ENCODE results near the gene VCPKMT.

The VCPKMT gene

DNA sequence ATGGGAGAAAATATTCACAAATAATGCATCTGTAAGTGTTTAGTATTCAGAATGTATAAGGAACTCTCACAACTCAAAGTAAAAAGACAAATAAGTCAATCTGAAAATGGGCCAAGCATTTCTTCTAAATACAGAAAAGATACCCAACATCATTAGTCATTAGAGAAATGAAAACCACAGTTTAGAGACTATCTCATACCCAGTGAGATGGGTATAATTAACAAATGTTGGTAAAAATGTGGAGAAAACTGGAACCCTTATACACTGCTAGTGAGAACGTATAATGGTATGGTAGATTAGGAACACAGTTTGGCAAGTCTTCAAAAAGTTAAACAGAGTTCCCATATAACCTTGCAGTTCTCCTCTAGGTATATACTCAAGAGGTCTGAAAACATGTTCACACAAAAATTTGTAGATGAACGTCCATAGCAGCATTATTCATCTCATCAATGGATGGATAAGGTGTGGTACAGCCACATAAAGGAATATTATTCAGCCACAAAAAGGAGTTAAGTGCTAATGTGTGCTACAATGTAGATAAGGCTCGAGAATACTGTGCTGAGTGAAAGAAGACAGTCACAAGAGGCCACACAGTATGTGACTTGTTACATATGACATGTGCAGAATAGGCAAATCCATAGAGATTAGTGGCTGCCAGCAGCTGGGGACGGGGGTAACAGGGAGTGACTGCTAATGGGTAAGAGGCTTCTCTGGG lies 5.9 kb downstream of the VCPKMT start:
- no peak overlapping the region for H3K9ac ChIP-seq (ENCODE audit: low read length)
- peaks cover 5% of the 10 kb centered on the region for H3K4me1 ChIP-seq (ENCODE audit: insufficient read depth, low read length)
- peaks cover 24% of the 10 kb centered on the region for H3K36me3 ChIP-seq (ENCODE audit: insufficient read depth, low read length)
- no peaks in the 10 kb centered on the region for H3K27me3 ChIP-seq (ENCODE audit: control insufficient read depth in 1 of 2, insufficient read depth in 2 of 2, low read length in 2 of 2)
- no peak overlapping the region for H3K27ac ChIP-seq (ENCODE audit: low read depth, low read length)
- no peak overlapping the region for H3K4me3 ChIP-seq (ENCODE audit: low read depth in 1 of 2, low read length in 2 of 2)
- H3K9me3 ChIP-seq (ENCODE audit: low read length): no peaks in the 10 kb centered on the region

DNA sequence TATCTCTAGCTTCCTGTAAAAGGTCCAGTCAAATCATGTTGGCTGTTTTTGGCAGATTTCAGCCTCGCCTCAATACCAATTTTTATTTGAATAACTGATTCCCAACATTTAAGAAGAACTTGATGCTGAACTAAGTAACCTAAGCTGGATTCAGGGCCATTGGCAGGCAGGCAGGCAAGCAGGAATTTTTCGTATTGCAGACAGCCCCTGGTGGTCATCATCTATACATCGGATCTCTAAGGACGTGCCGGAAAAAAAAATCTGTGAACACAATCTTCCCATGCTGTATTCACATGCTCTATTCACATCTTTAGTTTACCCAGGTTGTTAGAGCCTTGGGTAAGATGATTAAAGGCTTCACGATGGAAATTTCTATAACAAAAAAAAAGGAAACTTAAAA lies 7.0 kb downstream of the VCPKMT start:
- H3K36me3 ChIP-seq (ENCODE audit: insufficient read depth, low read length): peaks cover 18% of the 10 kb centered on the region
- no peaks in the 10 kb centered on the region for H3K4me1 ChIP-seq (ENCODE audit: insufficient read depth, low read length)
- no peaks in the 10 kb centered on the region for H3K27me3 ChIP-seq (ENCODE audit: control insufficient read depth in 1 of 2, insufficient read depth in 2 of 2, low read length in 2 of 2)
- H3K27ac ChIP-seq (ENCODE audit: low read depth, low read length): no peak overlapping the region
- H3K4me3 ChIP-seq (ENCODE audit: low read depth in 1 of 2, low read length in 2 of 2): no peak overlapping the region
- H3K9me3 ChIP-seq (ENCODE audit: low read length): no peaks in the 10 kb centered on the region
- H3K9ac ChIP-seq (ENCODE audit: low read length): no peak overlapping the region

DNA sequence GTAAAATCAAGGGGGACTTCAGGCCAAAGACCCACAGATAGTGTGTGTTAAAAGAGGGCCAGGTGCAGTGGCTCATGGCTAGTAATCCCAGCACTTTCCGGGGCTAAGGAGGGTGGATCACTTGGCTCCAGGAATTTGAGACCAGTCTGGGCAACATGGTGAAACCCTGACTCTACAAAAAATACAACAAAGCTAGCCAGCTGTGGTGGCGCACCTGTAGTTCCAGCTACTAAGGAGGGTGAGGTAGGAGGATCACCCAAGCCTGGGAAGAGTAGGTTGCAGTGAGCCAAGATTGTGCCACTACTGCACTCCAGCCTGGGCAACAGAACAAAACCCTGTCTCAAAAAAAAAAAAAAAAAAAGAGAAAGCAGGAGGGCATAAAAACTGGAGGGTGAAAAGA lies 8.5 kb downstream of the VCPKMT start:
- Histone ChIP-seq H3K36me3 (ENCODE audit: insufficient read depth, low read length) (peaks cover 17% of the 10 kb centered on the region), H3K9me3 (ENCODE audit: low read length) (no peaks in the 10 kb centered on the region), H3K27ac (ENCODE audit: low read depth, low read length) (no peak overlapping the region), H3K4me3 (ENCODE audit: low read depth in 1 of 2, low read length in 2 of 2) (no peak overlapping the region), H3K9ac (ENCODE audit: low read length) (no peak overlapping the region), H3K27me3 (ENCODE audit: control insufficient read depth in 1 of 2, insufficient read depth in 2 of 2, low read length in 2 of 2) (no peaks in the 10 kb centered on the region), H3K4me1 (ENCODE audit: insufficient read depth, low read length) (no peaks in the 10 kb centered on the region)

DNA sequence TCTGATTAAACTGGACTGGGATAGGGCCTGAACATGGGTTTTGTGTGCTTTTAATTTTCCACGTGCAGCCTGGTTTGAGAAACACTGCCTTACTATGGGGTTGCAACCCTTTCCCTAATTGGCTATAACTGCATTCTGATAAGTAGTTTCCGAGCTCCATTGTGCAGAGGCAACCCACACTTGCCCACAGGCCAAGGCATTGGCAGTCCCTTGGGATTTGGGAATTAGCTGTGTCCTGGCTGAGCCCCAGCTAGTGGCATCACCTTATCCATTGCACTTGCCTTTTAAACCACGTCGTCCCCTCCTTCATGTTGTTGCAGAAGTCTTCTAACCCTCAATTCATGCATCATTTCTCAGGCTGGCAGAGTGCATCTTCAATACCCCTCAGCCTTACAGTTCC lies 10.2 kb downstream of the VCPKMT start:
- Histone ChIP-seq H3K36me3 (ENCODE audit: insufficient read depth, low read length) (peaks cover 17% of the 10 kb centered on the region), H3K27ac (ENCODE audit: low read depth, low read length) (no peak overlapping the region), H3K4me1 (ENCODE audit: insufficient read depth, low read length) (no peaks in the 10 kb centered on the region), H3K9me3 (ENCODE audit: low read length) (no peaks in the 10 kb centered on the region), H3K27me3 (ENCODE audit: control insufficient read depth in 1 of 2, insufficient read depth in 2 of 2, low read length in 2 of 2) (no peaks in the 10 kb centered on the region), H3K4me3 (ENCODE audit: low read depth in 1 of 2, low read length in 2 of 2) (no peak overlapping the region), H3K9ac (ENCODE audit: low read length) (no peak overlapping the region)

DNA sequence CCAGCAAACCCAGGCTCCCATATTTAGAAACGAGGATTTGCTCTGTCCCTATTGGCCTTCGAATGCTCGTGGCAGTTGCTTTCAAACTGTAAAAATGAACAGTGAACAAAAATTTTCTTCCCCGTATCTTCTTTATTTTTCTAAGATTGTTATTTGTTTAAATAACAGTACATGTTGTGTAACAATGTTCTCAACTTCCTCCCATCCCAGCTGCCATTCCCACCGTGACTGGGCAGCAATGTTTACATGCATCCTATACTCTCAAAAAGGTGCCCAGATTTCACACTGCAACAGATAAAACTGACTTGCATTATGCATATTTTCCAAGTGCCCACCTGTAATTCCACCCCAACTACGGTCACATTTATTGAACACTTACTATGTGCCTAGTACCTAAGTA lies 12.8 kb downstream of the VCPKMT start:
- no peak overlapping the region for H3K27ac ChIP-seq (ENCODE audit: low read depth, low read length)
- no peaks in the 10 kb centered on the region for H3K9me3 ChIP-seq (ENCODE audit: low read length)
- peaks cover 4% of the 10 kb centered on the region for H3K36me3 ChIP-seq (ENCODE audit: insufficient read depth, low read length)
- H3K9ac ChIP-seq (ENCODE audit: low read length): no peak overlapping the region
- no peak overlapping the region for H3K4me3 ChIP-seq (ENCODE audit: low read depth in 1 of 2, low read length in 2 of 2)
- no peaks in the 10 kb centered on the region for H3K27me3 ChIP-seq (ENCODE audit: control insufficient read depth in 1 of 2, insufficient read depth in 2 of 2, low read length in 2 of 2)
- H3K4me1 ChIP-seq (ENCODE audit: insufficient read depth, low read length): no peaks in the 10 kb centered on the region

DNA sequence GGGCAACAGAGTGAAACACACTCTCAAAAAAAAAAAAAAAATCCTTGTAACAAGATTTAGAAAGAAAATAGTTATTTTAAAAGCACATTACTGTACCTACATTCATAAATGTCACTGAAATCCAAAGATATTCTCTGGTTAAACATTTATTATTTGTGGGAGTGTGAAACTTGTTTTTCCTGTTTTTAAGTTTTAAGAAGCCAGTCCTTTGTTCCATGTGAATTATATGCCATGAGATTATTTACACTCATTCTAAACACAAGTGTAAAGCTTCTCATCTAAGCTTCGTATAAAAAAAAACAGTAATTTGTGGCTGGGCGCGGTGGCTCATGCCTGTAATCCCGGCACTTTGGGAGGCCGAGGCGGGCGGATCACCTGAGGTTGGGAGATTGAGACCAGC lies 15.0 kb downstream of the VCPKMT start:
- H3K4me3 ChIP-seq (ENCODE audit: low read depth in 1 of 2, low read length in 2 of 2): no peak overlapping the region
- H3K27ac ChIP-seq (ENCODE audit: low read depth, low read length): no peak overlapping the region
- H3K9ac ChIP-seq (ENCODE audit: low read length): no peak overlapping the region
- no peaks in the 10 kb centered on the region for H3K9me3 ChIP-seq (ENCODE audit: low read length)
- no peaks in the 10 kb centered on the region for H3K27me3 ChIP-seq (ENCODE audit: control insufficient read depth in 1 of 2, insufficient read depth in 2 of 2, low read length in 2 of 2)
- peaks cover 4% of the 10 kb centered on the region for H3K36me3 ChIP-seq (ENCODE audit: insufficient read depth, low read length)
- H3K4me1 ChIP-seq (ENCODE audit: insufficient read depth, low read length): no peaks in the 10 kb centered on the region

DNA sequence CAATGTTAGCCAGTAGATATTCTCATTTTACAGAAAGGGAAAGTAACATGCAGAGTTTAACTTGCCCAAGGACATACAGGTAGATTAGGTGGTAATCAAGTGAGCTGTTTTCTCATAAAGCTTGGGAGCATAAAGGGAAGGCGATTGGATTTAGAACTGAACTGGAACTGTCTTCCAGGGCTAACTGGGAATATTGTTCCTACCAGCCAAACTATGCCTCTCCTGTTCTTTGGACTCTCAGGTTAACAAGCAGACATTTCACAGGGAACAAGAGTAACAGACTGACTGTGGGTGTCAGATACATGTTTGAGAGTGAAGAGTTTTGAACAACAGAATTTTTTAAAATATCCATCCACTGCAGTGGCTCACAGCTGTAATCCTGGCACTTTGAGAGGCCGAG lies 15.6 kb downstream of the VCPKMT start:
- no peak overlapping the region for H3K27ac ChIP-seq (ENCODE audit: low read depth, low read length)
- no peaks in the 10 kb centered on the region for H3K4me1 ChIP-seq (ENCODE audit: insufficient read depth, low read length)
- no peaks in the 10 kb centered on the region for H3K9me3 ChIP-seq (ENCODE audit: low read length)
- H3K4me3 ChIP-seq (ENCODE audit: low read depth in 1 of 2, low read length in 2 of 2): no peak overlapping the region
- H3K27me3 ChIP-seq (ENCODE audit: control insufficient read depth in 1 of 2, insufficient read depth in 2 of 2, low read length in 2 of 2): no peaks in the 10 kb centered on the region
- no peak overlapping the region for H3K9ac ChIP-seq (ENCODE audit: low read length)
- no peaks in the 10 kb centered on the region for H3K36me3 ChIP-seq (ENCODE audit: insufficient read depth, low read length)

DNA sequence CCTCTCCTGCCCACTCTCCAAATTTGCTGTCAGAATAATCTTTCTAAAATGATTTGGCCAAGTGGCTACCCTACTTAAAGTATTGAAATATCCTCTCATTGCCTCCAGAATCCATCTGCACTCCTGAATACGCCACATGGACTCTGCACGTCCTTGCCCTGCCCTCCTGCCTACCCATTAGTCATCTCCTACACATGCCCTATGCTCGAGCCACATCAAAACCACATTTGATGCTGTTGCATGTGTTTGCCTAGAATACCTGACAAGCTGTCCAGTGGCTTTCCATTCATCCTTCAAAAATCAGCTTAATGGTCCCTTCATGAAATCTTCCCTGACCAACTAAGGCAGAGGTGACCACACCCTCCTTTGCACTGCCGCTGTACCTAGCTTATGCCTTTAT lies 17.0 kb downstream of the VCPKMT start:
- no peaks in the 10 kb centered on the region for H3K27me3 ChIP-seq (ENCODE audit: control insufficient read depth in 1 of 2, insufficient read depth in 2 of 2, low read length in 2 of 2)
- H3K4me1 ChIP-seq (ENCODE audit: insufficient read depth, low read length): no peaks in the 10 kb centered on the region
- no peaks in the 10 kb centered on the region for H3K9me3 ChIP-seq (ENCODE audit: low read length)
- H3K36me3 ChIP-seq (ENCODE audit: insufficient read depth, low read length): no peaks in the 10 kb centered on the region
- no peak overlapping the region for H3K9ac ChIP-seq (ENCODE audit: low read length)
- H3K4me3 ChIP-seq (ENCODE audit: low read depth in 1 of 2, low read length in 2 of 2): no peak overlapping the region
- no peak overlapping the region for H3K27ac ChIP-seq (ENCODE audit: low read depth, low read length)

DNA sequence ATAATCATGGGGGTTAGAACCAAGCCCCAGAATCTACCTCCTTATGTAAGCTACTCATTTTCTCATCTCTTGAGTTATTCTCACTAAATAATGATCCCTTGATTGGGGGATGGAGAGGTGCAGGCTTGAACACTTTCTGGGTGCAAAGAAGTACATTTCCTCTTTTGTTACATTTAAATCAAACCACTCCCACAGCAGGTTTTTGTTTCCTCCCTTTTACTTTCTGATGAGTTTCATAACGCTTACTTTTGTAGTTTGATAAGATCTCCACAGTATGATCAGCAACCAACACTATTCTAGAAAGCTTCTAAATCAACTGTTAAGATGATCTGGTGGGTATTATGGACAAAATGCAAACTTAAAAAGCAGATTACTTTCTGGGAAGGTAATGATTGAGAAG lies 20.5 kb downstream of the VCPKMT start:
- Histone ChIP-seq H3K36me3 (ENCODE audit: insufficient read depth, low read length) (no peaks in the 10 kb centered on the region), H3K27ac (ENCODE audit: low read depth, low read length) (no peak overlapping the region), H3K27me3 (ENCODE audit: control insufficient read depth in 1 of 2, insufficient read depth in 2 of 2, low read length in 2 of 2) (no peaks in the 10 kb centered on the region), H3K9ac (ENCODE audit: low read length) (no peak overlapping the region), H3K9me3 (ENCODE audit: low read length) (no peaks in the 10 kb centered on the region), H3K4me1 (ENCODE audit: insufficient read depth, low read length) (no peaks in the 10 kb centered on the region), H3K4me3 (ENCODE audit: low read depth in 1 of 2, low read length in 2 of 2) (no peak overlapping the region)

DNA sequence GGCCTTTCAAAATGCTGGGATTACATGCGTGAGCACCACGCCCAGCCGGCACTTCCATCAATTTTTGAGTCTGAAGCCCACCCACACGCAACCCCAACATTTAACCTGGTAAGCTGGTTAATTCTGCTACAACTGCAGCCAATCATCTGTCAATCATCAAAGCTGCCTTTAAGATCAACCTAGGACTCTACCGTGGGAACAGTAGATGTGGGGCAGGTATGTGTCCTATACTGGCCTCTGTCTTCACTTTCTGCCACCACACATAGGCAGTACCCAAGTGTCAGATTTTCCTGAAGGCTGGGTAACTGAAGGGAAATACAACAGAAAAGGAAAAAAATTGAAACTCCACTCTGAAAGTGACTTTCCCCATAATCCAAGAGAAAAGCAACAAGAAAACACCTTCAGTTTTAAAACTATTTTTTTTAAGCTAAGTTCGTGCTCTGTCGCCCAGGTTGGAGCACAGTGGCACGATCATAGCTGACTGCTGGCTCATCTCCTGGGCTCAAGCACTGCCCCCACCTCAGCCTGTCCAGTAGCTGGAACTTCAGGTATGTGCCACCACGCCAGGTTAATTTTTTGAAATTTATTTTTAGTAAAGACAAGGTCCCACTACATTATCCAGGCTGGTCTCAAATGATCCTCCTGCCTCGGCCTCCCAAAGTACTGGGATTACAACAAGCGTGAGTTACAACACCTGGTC lies 22.2 kb downstream of the VCPKMT start:
- Histone ChIP-seq H3K36me3 (ENCODE audit: insufficient read depth, low read length) (no peaks in the 10 kb centered on the region), H3K9ac (ENCODE audit: low read length) (no peak overlapping the region), H3K9me3 (ENCODE audit: low read length) (no peaks in the 10 kb centered on the region), H3K27ac (ENCODE audit: low read depth, low read length) (no peak overlapping the region), H3K4me1 (ENCODE audit: insufficient read depth, low read length) (no peaks in the 10 kb centered on the region), H3K4me3 (ENCODE audit: low read depth in 1 of 2, low read length in 2 of 2) (no peak overlapping the region), H3K27me3 (ENCODE audit: control insufficient read depth in 1 of 2, insufficient read depth in 2 of 2, low read length in 2 of 2) (no peaks in the 10 kb centered on the region)

DNA sequence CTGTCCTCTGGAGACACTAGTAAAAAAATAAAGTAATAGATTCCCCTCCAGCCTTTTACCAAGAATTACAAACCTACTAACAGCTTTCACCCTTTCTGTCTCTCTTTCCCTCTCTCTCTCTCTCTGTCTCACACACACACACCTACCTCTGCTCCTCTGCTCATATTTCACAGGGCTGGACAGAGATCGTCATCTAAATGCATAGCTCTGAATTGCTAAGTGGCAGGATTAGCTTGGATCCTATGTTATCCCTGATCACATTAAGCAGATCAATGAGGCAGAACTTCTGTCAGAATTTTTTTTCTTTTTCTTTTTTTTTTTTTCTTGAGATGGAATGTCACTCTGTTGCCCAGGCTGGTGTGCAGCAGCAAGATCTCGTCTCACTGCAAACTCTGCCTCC lies 22.9 kb downstream of the VCPKMT start:
- no peak overlapping the region for H3K4me3 ChIP-seq (ENCODE audit: low read depth in 1 of 2, low read length in 2 of 2)
- H3K9me3 ChIP-seq (ENCODE audit: low read length): no peaks in the 10 kb centered on the region
- H3K9ac ChIP-seq (ENCODE audit: low read length): no peak overlapping the region
- H3K27ac ChIP-seq (ENCODE audit: low read depth, low read length): no peak overlapping the region
- no peaks in the 10 kb centered on the region for H3K27me3 ChIP-seq (ENCODE audit: control insufficient read depth in 1 of 2, insufficient read depth in 2 of 2, low read length in 2 of 2)
- no peaks in the 10 kb centered on the region for H3K4me1 ChIP-seq (ENCODE audit: insufficient read depth, low read length)
- no peaks in the 10 kb centered on the region for H3K36me3 ChIP-seq (ENCODE audit: insufficient read depth, low read length)

DNA sequence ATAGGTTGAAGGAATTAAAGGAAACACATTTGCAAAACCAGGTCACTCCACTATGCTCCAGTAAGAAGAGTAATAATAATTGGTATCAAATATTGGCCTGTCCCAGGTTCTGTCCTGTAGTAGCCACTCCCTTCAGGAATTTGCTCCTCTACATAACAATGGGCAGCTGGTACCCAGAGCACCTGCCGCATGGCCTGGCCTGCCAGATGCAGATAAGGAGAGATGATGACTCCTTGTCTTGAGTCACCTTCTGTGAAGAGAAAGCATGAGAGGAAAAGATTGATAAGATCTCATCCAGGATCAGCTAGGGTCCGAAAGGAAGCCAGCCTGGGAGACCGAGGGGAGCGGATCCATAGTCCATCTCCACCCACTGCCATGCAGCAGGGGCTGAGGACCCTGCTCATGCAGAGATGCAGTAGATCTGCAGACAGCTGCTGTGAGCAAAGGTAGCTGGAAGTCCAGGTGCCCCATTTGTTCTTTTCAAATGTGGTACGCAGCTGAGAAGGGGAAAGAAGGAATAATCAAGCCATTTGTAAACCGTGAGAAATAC lies 24.3 kb downstream of the VCPKMT start:
- H3K4me1 ChIP-seq (ENCODE audit: insufficient read depth, low read length): no peaks in the 10 kb centered on the region

More for the DNA sequence above, 24.3 kb downstream of the VCPKMT start:
- no peak overlapping the region for H3K9ac ChIP-seq (ENCODE audit: low read length)
- H3K4me3 ChIP-seq (ENCODE audit: low read depth in 1 of 2, low read length in 2 of 2): no peak overlapping the region
- H3K36me3 ChIP-seq (ENCODE audit: insufficient read depth, low read length): no peaks in the 10 kb centered on the region
- H3K9me3 ChIP-seq (ENCODE audit: low read length): no peaks in the 10 kb centered on the region
- no peaks in the 10 kb centered on the region for H3K27me3 ChIP-seq (ENCODE audit: control insufficient read depth in 1 of 2, insufficient read depth in 2 of 2, low read length in 2 of 2)
- H3K27ac ChIP-seq (ENCODE audit: low read depth, low read length): no peak overlapping the region

All from muscle layer of colon (tissue), 2 donors.